K562 (cell line): ENCODE data around the gene KCNC3. TPM values are rescaled to one million over a fixed set of nuclear protein-coding genes. Genes with fewer than 3 reads are reported as not detected.

Source experiments
- AFF4 ChIP-seq: sonication (generic); formaldehyde crosslinking; IDR thresholded peaks from 2 replicates; pipeline ENCODE4 v1.8.0; 2023; ENCODE audit warnings: mild to moderate bottlenecking, missing genetic modification reagents
- ARID4B ChIP-seq: sonication (generic); formaldehyde crosslinking; IDR thresholded peaks from 2 replicates; pipeline ENCODE4 v1.8.0; 2022; ENCODE audit warnings: mild to moderate bottlenecking, missing genetic modification reagents
- CBFA2T3 ChIP-seq: fragments of 450-650 bp; IDR thresholded peaks from 2 replicates; pipeline ENCODE4 v1.6.1; 2017
- DIDO1 ChIP-seq: fragments of 450-650 bp; IDR thresholded peaks from 2 replicates; pipeline ENCODE4 v1.6.1; 2016; ENCODE audit warnings: low read depth, missing biosample characterization, missing genetic modification characterization
- DMBX1 ChIP-seq: fragments of 250-450 bp; sonication (Bioruptor Pico); IDR thresholded peaks from 2 replicates; pipeline ENCODE4 v1.8.0; 2022; ENCODE audit warnings: inconsistent platforms, mild to moderate bottlenecking, moderate library complexity, borderline replicate concordance
- EP400 ChIP-seq: fragments of 450-650 bp; IDR thresholded peaks from 2 replicates; pipeline ENCODE4 v1.6.1; 2017; ENCODE audit warnings: antibody characterized with exemption, mild to moderate bottlenecking, moderate library complexity
- ETS1 ChIP-seq: conservative IDR thresholded peaks from 2 replicates; pipeline ENCODE4 v1.6.1; 2011; ENCODE audit warnings: low read depth, mild to moderate bottlenecking, low read length; ENCODE audit not compliant: control insufficient read depth
- FOXJ3 ChIP-seq: sonication (generic); formaldehyde crosslinking; IDR thresholded peaks from 2 replicates; pipeline ENCODE4 v1.4.0; 2020; ENCODE audit warnings: mild to moderate bottlenecking, missing genetic modification reagents
- HDAC2 ChIP-seq: fragments of 450-650 bp; IDR thresholded peaks from 2 replicates; pipeline ENCODE4 v1.6.1; 2016; ENCODE audit warnings: mild to moderate bottlenecking
- HNRNPLL ChIP-seq: fragments of 200-400 bp; formaldehyde crosslinking; IDR thresholded peaks from 2 replicates; pipeline ENCODE4 v1.6.1; 2017; ENCODE audit warnings: low read length, low read depth, mild to moderate bottlenecking; ENCODE audit not compliant: poor library complexity, severe bottlenecking
- SMAD3 ChIP-seq: fragments of 450-650 bp; formaldehyde crosslinking; conservative IDR thresholded peaks from 2 replicates; pipeline ENCODE4 v1.4.0; 2020; ENCODE audit warnings: mild to moderate bottlenecking
- SOX6 ChIP-seq: fragments of 450-650 bp; IDR thresholded peaks from 2 replicates; pipeline ENCODE4 v1.6.1; 2014; ENCODE audit warnings: mild to moderate bottlenecking
- ZNF134 ChIP-seq: fragments of 250-450 bp; sonication (Bioruptor Pico); conservative IDR thresholded peaks from 2 replicates; pipeline ENCODE4 v1.4.0; 2020
- polyA plus RNA-seq, 8 experiments: library from polyadenylated mRNA; depleted of rRNA in 4 of 8; stranded (reverse) in 5 of 8; unstranded in 3 of 8; fragments of >200 nt; fragmentation: Nextera tagmentation in 2 of 8; fragmentation: Illumina TruSeq in 1 of 8; extraction: Ambion mirVana in 2 of 8; extraction: Trizol in 1 of 8; gene quantifications; 2 replicates each; pipeline versions ENCODE4 v1.2.1 to v1.2.3, GENCODE V29; 2011 to 2014; ENCODE audit warnings: inconsistent platforms in 1 of 8, missing spikeins in 1 of 8
- total RNA-seq, 7 experiments: library from RNA; depleted of rRNA in 6 of 7; stranded (reverse); fragments of >200 nt in 6 of 7; fragmentation: Illumina TruSeq in 2 of 7; extraction: Trizol in 2 of 7; gene quantifications; 2 replicates each; pipeline versions ENCODE4 v1.2.1 to v1.2.3, GENCODE V29; 2011 to 2021; ENCODE audit warnings: low replicate concordance in 1 of 7
- TF ChIP-seq, protein P1 (sequence below): fragments of 450-650 bp; formaldehyde crosslinking; IDR thresholded peaks from 2 replicates; pipeline ENCODE4 v1.4.0; 2022; ENCODE audit warnings: mild to moderate bottlenecking, moderate library complexity

The KCNC3 gene
- total and polyA plus RNA-seq, 9 of the 15 experiments (the other 6 are each of a cell fraction or from before 2014, with no cell fraction given): 0.03 to 26.2 (median 2.0) TPM

GRCh38 chr19:50358483-50359327 is 29.5 kb upstream of the KCNC3 start (continued):
- TF ChIP-seq AFF4 (peak; percentile 66; the same call in 1 of the 2 replicates), FOXJ3 (CRISPR knock-in tag) (no peak), DIDO1 (tag) (0 out of 2 replicates have a peak, but pooled peaks have one; percentile 30), HDAC2 (peak; percentile 69), SMAD3 (CRISPR knock-in tag) (no peak; the same call in 1 of the 2 replicates), HNRNPLL (no peak), ETS1 (0 out of 2 replicates have a peak, but pooled peaks have one; percentile 49), CBFA2T3 (no peak), ZNF134 (CRISPR knock-in tag) (0 out of 2 replicates have a peak, but pooled peaks have one; percentile 22), DMBX1 (CRISPR knock-in tag) (peak; percentile 55; the same call in 1 of the 2 replicates), SOX6 (no peak), ARID4B (peak; percentile 44; the same call in 1 of the 2 replicates), EP400 (peak; percentile 85)
- TF ChIP-seq, protein P1, sequence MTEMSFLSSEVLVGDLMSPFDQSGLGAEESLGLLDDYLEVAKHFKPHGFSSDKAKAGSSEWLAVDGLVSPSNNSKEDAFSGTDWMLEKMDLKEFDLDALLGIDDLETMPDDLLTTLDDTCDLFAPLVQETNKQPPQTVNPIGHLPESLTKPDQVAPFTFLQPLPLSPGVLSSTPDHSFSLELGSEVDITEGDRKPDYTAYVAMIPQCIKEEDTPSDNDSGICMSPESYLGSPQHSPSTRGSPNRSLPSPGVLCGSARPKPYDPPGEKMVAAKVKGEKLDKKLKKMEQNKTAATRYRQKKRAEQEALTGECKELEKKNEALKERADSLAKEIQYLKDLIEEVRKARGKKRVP (CRISPR knock-in tag): peak; percentile 74
